Ascending aorta (tissue), 2 donors: ENCODE results near the gene SERPINE1. TPM values are rescaled to one million over a fixed set of nuclear protein-coding genes. Genes with fewer than 3 reads are reported as not detected.
A peak's percentile ranks its signal among the peaks of the same experiment; 100 is the strongest.

Experiments
- DNase-seq, 2 donors: peaks; one replicate each; pipeline ENCODE4 v3.0.0-alpha.2; 2019; ENCODE audit warnings: low spot score in 2 of 2
- H3K27ac ChIP-seq, 2 donors: fragments of 200-600 bp; sonication (generic); one replicate each; pipeline ENCODE4 v1.5.1; 2016 to 2017; ENCODE audit warnings: mild to moderate bottlenecking in 1 of 2
- H3K27me3 ChIP-seq: fragments of 200-600 bp; sonication (generic); one replicate; pipeline ENCODE4 v1.5.1; 2017
- H3K36me3 ChIP-seq, 2 donors: fragments of 200-600 bp; sonication (generic); one replicate each; pipeline ENCODE4 v1.5.1; 2016
- H3K4me1 ChIP-seq, 2 donors: fragments of 200-600 bp; sonication (generic); one replicate each; pipeline ENCODE4 v1.5.1; 2016 to 2017; ENCODE audit warnings: mild to moderate bottlenecking in 1 of 2
- H3K4me3 ChIP-seq, 2 donors: fragments of 200-600 bp; sonication (generic); one replicate each; pipeline ENCODE4 v1.5.1; 2016 to 2017; ENCODE audit warnings: mild to moderate bottlenecking in 1 of 2
- H3K9me3 ChIP-seq, 2 donors: fragments of 200-600 bp; sonication (generic); one replicate each; pipeline ENCODE4 v1.5.1; 2016
- CTCF ChIP-seq, 3 experiments: fragments of 200-600 bp in 2 of 3; fragments of 450-650 bp in 1 of 3; sonication (generic) in 2 of 3; IDR thresholded peaks; one replicate each; pipeline ENCODE4 v1.5.1; 2016 to 2019; ENCODE audit warnings: antibody characterized with exemption in 3 of 3, mild to moderate bottlenecking in 1 of 3, moderate library complexity in 1 of 3
- intact Hi-C: fragments of 100-400 bp; cut with DNase I; formaldehyde crosslinking; loops from one replicate; pipeline ENCODE4 v1.15.1; 2023
- total RNA-seq: library from RNA; depleted of rRNA; stranded (reverse); fragments of >200 nt; gene quantifications from one replicate; pipeline ENCODE4 v1.1.0, GENCODE V29; 2016

The SERPINE1 gene
- total RNA-seq, 1 donor from 2014 or later: 1,267 TPM

DNA sequence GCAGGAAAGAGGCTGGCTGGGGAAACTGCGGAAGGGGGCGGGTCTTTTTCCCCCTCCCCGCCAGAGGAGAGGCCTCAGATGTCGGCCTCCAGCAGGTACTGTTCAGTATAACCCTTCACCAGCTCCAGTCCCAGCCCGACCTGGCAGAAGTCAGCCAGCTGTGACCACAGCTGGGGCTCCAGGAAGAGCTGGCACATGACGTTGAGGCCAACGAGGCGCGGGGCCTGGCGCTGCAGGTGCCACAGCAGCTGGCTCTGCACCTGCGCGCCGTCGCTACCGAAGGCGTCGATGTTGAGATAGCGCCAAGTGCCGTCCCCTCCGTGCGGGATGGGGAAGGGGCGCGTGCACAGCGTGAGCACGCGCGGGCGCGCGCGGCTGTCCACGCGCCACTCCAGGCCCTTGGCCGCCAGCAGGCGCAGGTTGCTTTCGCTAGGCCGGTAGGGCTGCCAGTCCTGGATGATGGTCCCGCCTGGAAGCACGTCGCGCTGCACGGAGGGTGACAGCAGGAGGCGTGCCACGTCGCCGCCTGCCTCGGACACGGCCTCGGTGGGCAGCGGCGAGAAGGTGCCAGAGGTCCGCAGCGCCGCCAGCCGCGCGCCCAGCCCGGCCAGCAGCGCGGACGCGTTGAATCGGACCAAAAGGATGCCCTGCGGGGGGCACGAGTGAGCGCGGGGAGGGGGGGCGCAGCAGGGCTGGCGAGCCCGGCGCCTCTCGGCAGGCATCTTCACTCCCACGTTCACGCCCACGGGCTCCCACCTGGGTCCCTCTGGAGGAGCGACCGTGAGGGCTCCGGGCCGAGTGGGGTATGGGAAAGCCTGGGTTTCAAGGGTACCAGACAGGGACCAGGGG is 45.3 kb downstream of the SERPINE1 start:
- intact Hi-C loops: no loop called here
- Histone ChIP-seq H3K4me1 (peaks cover 16 to 25% of the 10 kb centered on the region in 2 donors), H3K27ac (no peak overlapping the region), H3K36me3 (no peaks in the 10 kb centered on the region), H3K4me3 (peak overlapping the region in 1 of 2 donors; percentile 37), H3K27me3 (peaks cover 45% of the 10 kb centered on the region), H3K9me3 (no peaks in the 10 kb centered on the region)
- TF ChIP-seq CTCF (IDR thresholded peaks at IDR 0.05): no peak
- DNase-seq: no peak

GRCh38 chr7:101172854-101173751 is 46.2 kb downstream of the SERPINE1 start:
- DNase-seq: peak in 1 of 2 donors; percentile 82
- peaks cover 16 to 25% of the 10 kb centered on the region in 2 donors for H3K4me1 ChIP-seq
- no peak for TF ChIP-seq CTCF (IDR thresholded peaks at IDR 0.05)
- H3K4me3 ChIP-seq: peak overlapping the region; percentile 18 to 37
- no peaks in the 10 kb centered on the region for H3K9me3 ChIP-seq
- no peak overlapping the region for H3K27ac ChIP-seq
- peaks cover 45% of the 10 kb centered on the region for H3K27me3 ChIP-seq
- H3K36me3 ChIP-seq: no peaks in the 10 kb centered on the region
- intact Hi-C loops: no loop called here

GRCh38 chr7:101173752-101174244 is 46.9 kb downstream of the SERPINE1 start:
- Histone ChIP-seq H3K9me3 (no peaks in the 10 kb centered on the region), H3K27ac (no peak overlapping the region), H3K4me1 (peaks cover 16 to 25% of the 10 kb centered on the region in 2 donors), H3K4me3 (peak overlapping the region; percentile 18 to 37), H3K27me3 (peaks cover 45% of the 10 kb centered on the region), H3K36me3 (no peaks in the 10 kb centered on the region)
- DNase-seq: no peak
- no peak for TF ChIP-seq CTCF (IDR thresholded peaks at IDR 0.05)
- intact Hi-C loops: no loop called here

GRCh38 chr7:101174322-101174854 is 47.5 kb downstream of the SERPINE1 start:
- Histone ChIP-seq H3K4me1 (peaks cover 16 to 24% of the 10 kb centered on the region in 2 donors), H3K4me3 (peak overlapping the region in 1 of 2 donors; percentile 16), H3K27ac (no peak overlapping the region), H3K27me3 (peaks cover 44% of the 10 kb centered on the region), H3K9me3 (no peaks in the 10 kb centered on the region), H3K36me3 (no peaks in the 10 kb centered on the region)
- TF ChIP-seq CTCF (IDR thresholded peaks at IDR 0.05): no peak
- no peak for DNase-seq
- intact Hi-C loops: no loop called here

GRCh38 chr7:101175664-101176063 is 48.8 kb downstream of the SERPINE1 start:
- H3K27ac ChIP-seq: no peak overlapping the region
- TF ChIP-seq CTCF (IDR thresholded peaks at IDR 0.05): no peak
- H3K4me3 ChIP-seq: no peak overlapping the region
- no peaks in the 10 kb centered on the region for H3K36me3 ChIP-seq
- H3K4me1 ChIP-seq: peaks cover 12 to 23% of the 10 kb centered on the region in 2 donors
- intact Hi-C loops: no loop called here
- no peaks in the 10 kb centered on the region for H3K9me3 ChIP-seq
- H3K27me3 ChIP-seq: peaks cover 40% of the 10 kb centered on the region
- no peak for DNase-seq
